NCI-H2171 (cell line): ENCODE measurements around the gene SLC6A9.

Source experiments
- DNase-seq: peaks from one replicate; lab custom pipeline; 2025; lab: John Stamatoyannopoulos, UW

The SLC6A9 gene

DNA sequence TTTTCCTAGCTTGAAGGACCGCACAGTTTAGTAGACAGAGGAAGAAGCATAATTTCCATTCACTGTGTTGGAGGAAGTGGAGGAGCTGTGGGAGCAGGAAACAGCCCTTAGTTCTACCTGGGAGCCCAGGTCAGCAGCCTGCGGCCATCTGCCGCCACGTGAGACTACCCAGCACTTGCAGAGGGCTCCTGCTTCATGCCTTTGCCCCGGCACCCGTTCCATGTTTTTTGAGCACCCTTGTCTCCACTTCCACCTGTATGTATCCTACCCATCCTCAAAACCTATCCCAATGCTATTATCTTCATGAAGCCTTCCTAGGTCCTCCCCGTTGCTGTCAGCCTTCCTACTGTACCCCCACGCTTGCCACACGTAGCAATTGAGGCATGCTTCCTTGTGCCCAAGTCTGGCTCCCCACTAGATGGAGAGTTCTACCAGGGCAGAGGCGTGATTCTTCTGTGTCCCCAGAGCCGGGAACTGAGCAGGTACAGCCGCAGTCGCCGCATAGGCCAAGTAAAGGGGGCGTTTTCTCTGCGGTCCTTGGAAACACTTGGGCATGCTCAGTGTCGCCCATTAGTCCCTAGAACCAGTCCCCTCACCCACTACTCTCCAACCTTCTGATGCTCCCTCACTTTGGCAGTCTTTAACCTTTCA is 1.9 kb downstream of the SLC6A9 start:
- no peak for DNase-seq

DNA sequence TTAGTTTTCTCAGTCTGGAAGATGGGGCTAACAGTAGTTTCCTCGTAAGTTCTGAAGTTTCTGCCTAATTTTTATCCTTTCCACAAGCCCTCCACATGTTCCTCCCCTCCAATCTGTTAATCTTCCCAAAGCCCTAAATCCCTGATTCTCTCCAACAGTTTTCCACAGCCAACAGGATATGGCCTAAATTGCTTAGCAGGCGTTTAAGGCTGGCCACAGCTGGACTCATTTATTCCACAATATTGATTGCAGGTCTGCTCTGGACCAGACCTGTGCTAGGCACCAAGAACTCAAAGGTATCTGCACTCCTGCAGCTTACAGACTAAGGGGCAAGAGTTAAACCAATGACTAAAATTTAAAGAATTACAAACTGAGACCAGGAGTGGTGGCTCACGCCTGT is 3.9 kb downstream of the SLC6A9 start:
- no peak for DNase-seq

DNA sequence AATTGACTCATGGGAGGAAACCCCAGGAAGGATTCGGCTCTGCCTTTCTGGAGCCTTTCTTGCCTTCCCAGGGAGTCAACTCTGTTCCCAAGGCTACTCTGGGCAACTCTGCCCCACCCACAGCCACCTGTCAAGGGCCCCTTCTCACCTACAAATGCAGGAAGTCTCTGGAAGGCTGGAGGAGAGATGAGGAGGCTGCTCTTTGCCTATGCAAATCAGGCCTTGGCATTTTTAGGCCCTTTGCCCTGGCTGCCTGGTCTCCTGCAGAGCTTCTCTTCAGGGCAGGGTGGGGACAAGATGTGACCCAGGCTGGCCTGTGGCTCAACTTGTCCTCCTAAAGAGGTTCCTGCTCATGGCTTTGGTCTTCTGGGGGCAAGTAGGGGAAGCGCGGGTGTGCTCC is 5.4 kb downstream of the SLC6A9 start:
- DNase-seq, result peak; percentile 30

GRCh38 chr1:44024903-44025525 is 6.2 kb downstream of the SLC6A9 start:
- DNase-seq, result no peak

- DNase-seq, result no peak
These were observed 7.0 kb downstream of the SLC6A9 start for GRCh38 chr1:44024031-44024902.

DNA sequence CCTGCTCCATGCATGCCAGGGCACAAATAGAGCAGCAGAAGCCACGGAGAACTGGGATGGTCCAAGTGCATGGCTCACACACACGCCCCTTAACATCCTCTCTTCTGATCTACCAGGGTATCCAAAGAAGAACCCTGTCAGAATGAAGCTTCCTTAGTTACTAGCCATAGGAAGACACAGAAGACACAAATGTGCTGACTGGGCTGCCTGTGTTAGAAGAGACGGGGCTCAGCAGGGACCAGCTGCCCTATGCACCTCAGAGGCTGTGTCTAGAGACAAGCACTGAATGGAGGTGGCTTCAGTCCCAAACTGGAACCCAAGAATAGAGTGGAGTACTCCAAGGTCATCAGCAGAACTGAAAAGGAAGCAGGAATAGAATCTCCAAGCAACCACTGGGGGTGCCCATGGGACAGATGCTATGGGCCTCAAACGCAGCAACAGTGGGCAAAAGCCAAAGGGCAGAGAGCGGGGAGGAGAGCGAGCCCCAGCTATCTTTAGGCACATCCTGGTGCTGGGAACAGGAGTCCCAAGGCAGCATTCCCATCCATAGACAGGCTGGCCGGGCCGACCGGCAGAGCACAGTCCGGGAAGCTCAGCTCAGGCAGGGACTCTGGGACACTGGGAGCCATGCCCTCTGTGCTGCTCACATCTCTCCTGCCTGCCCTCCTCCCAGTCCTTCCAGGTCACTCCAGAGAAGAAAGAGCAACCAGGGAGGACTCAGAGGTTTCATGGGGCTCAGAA is 9.5 kb downstream of the SLC6A9 start:
- DNase-seq, result no peak

- DNase-seq, result no peak
These were observed 10.1 kb downstream of the SLC6A9 start for GRCh38 chr1:44021156-44021555.

GRCh38 chr1:44020464-44020863 is 10.8 kb downstream of the SLC6A9 start:
- DNase-seq, result no peak

DNA sequence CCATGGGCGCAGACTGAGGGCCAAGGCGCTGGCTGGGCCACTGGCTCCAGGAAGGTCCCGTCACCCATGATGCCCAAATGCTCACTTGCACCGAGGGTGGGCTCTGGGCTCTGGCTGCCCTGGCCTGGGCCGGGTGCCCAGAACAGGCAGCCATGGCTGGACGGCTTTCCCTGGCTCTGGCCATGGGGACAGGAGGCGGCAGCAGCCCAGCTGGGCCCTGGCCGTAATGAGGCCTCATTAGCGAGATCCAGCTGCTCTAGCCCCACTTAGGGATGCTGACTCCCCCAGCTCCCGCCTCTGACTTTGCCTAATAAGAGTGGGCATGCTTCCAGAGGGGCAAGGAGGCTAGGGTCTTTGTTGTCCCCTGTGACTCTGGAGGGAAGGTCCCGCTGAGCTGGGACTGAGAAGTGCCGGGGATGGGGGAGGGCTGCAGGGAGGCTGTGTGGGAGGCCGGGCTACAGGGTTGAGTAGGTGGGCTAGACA is 11.8 kb downstream of the SLC6A9 start:
- DNase-seq, result no peak

DNA sequence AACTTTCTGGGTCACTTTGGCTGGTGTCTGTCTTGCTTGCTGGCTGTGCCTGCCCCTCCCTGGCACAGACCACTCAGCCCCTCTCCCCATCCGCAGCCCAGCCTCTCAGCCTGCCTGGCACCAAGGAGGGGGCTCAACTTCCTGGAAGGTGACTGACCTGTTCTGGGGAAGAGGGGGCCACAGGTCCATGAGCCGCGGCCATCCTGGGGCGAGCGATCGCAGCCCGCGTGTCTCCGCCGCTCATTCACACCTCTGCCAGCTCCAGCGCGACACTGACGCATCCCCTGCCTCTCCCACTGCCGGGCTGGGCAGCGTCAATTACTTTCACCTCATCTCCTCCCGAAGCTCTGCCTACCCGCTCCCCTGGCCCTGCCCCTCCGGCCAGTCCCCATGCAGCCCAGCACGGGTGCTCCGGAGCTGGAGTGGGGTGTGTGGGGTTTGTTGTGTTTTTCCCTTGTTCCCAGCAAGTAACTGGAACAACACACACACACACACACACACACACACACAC is 14.3 kb downstream of the SLC6A9 start:
- DNase-seq, result no peak

GRCh38 chr1:44016041-44016889 is 15.0 kb downstream of the SLC6A9 start:
- DNase-seq, result no peak

GRCh38 chr1:44015206-44015605 is 16.1 kb downstream of the SLC6A9 start:
- no peak for DNase-seq

GRCh38 chr1:44014365-44015104 is 16.7 kb downstream of the SLC6A9 start:
- DNase-seq, result no peak

GRCh38 chr1:44013949-44014348 is 17.3 kb downstream of the SLC6A9 start:
- DNase-seq, result no peak

DNA sequence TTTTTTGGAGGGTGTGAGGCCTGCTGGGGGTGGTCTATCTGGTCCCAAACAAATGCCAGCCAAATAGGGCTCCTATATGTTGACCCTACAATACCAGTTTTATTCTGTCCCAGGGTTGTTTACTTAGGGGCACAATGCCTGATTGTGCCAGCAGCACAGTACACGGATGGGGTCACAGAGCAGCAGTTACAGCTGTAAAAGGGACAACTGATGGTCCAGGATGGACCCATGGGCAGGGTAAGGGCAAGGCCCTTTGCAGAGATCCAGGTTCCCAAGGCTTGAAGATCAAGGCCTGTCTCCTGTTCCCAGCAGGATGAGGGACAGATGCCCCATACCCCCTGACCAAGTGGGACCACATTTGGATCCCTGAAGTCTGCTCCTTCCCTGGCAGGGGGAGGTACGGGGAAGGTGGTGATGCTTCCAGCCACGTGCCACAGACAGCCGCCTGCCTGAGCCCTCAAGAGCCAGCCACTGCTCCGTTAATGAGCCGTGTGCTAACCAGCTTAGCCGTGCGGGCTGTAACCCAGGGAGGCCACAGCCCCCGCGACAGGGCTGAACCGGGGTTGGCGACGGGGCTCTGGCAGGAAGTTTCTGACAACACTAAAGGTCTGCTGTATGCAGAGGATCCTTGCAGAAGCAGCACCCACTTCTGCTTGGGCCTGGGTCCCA is 18.2 kb downstream of the SLC6A9 start:
- no peak for DNase-seq

- no peak for DNase-seq
These were observed 18.9 kb downstream of the SLC6A9 start for GRCh38 chr1:44012404-44012803.

- no peak for DNase-seq
These were observed 20.3 kb downstream of the SLC6A9 start for GRCh38 chr1:44010935-44011471.

GRCh38 chr1:44008259-44008658 is 23.0 kb downstream of the SLC6A9 start:
- no peak for DNase-seq

DNA sequence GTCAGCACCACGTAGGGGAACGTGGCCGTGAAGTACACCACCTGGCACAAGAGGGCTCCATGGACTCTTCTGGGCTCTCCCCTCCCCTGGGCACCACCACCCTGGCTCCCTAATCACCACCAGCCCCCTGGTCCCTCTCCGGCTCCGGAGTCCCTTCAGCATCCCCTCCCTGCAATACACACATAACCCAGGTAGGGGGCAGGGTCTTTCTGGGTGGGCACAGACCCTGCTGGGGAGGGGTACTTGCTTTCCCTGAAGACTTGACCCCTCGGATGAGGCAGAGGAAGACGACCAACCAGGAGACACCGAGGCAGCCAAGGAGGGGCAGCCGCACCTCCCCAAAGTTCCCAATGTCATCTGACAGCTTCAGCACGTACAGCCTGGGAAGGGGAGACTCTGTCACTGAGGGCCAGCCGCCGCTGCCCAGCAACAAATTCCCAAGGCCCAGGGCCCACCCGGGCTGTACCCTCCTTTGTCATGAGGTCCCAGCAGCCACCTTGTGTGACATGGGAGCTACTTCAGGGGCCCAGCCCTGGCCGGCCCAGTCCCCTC is 28.6 kb downstream of the SLC6A9 start:
- no peak for DNase-seq
